H9 (cell line): ENCODE measurements around the gene USP12. TPM values are rescaled to one million over a fixed set of nuclear protein-coding genes. Genes with fewer than 3 reads are reported as not detected.

ENCODE experiments used
- DNase-seq: peaks from one replicate; pipeline ENCODE4 v3.0.0-alpha.2; 2017
- H2AFZ ChIP-seq: one replicate; pipeline ENCODE4 v1.6.1; 2013; ENCODE audit warnings: mild to moderate bottlenecking, low read length, control low read depth, moderate library complexity
- H2AK5ac ChIP-seq: 2 replicates; pipeline ENCODE4 v1.6.1; 2013; ENCODE audit warnings: low read length, control low read depth, mixed read lengths; ENCODE audit not compliant: insufficient read length
- H2BK120ac ChIP-seq: one replicate; pipeline ENCODE4 v1.6.1; 2013; ENCODE audit warnings: low read depth, mild to moderate bottlenecking, low read length, control low read depth, inconsistent platforms; ENCODE audit not compliant: poor library complexity, severe bottlenecking
- H2BK12ac ChIP-seq: 2 replicates; pipeline ENCODE4 v1.6.1; 2013; ENCODE audit warnings: low read length, control low read depth, mixed read lengths, low read depth; ENCODE audit not compliant: insufficient read length
- H2BK15ac ChIP-seq: 2 replicates; pipeline ENCODE4 v1.6.1; 2013; ENCODE audit warnings: low read depth, low read length, control low read depth
- H2BK20ac ChIP-seq: one replicate; pipeline ENCODE4 v1.6.1; 2013; ENCODE audit warnings: low read depth, mild to moderate bottlenecking, low read length, control low read depth, inconsistent platforms; ENCODE audit not compliant: poor library complexity, severe bottlenecking
- H2BK5ac ChIP-seq: 2 replicates; pipeline ENCODE4 v1.6.1; 2013; ENCODE audit warnings: low read length, control low read depth, mixed read lengths; ENCODE audit not compliant: insufficient read length
- H3K14ac ChIP-seq: 2 replicates; pipeline ENCODE4 v1.6.1; 2013; ENCODE audit warnings: low read length, control low read depth; ENCODE audit not compliant: insufficient read depth
- H3K18ac ChIP-seq: 2 replicates; pipeline ENCODE4 v1.6.1; 2013; ENCODE audit warnings: low read depth, mild to moderate bottlenecking, mixed read lengths, low read length, control low read depth; ENCODE audit not compliant: insufficient read length
- H3K23ac ChIP-seq: 2 replicates; pipeline ENCODE4 v1.6.1; 2013; ENCODE audit warnings: low read length, control low read depth, mixed read lengths, low read depth; ENCODE audit not compliant: insufficient read length
- H3K23me2 ChIP-seq: 2 replicates; pipeline ENCODE4 v1.6.1; 2013; ENCODE audit warnings: low read depth, mild to moderate bottlenecking, mixed read lengths, low read length, control low read depth; ENCODE audit not compliant: insufficient read length, poor library complexity, severe bottlenecking
- H3K27ac ChIP-seq: 2 replicates; pipeline ENCODE4 v1.5.1; 2013; ENCODE audit warnings: low read length, control low read depth, mixed read lengths, low read depth; ENCODE audit not compliant: insufficient read length
- H3K27me3 ChIP-seq: 2 replicates; pipeline ENCODE4 v1.6.1; 2013; ENCODE audit warnings: low read length, control low read depth, inconsistent platforms; ENCODE audit not compliant: insufficient read depth
- H3K4ac ChIP-seq: 2 replicates; pipeline ENCODE4 v1.6.1; 2013; ENCODE audit warnings: low read depth, mild to moderate bottlenecking, control low read depth, inconsistent platforms, low read length, moderate library complexity
- H3K4me1 ChIP-seq: 2 replicates; pipeline ENCODE4 v1.6.1; 2013; ENCODE audit warnings: low read length, control low read depth, inconsistent platforms; ENCODE audit not compliant: insufficient read depth
- H3K4me2 ChIP-seq: 2 replicates; pipeline ENCODE4 v1.6.1; 2013; ENCODE audit warnings: low read length, control low read depth, mixed read lengths; ENCODE audit not compliant: insufficient read length, insufficient read depth
- H3K56ac ChIP-seq: 2 replicates; pipeline ENCODE4 v1.6.1; 2013; ENCODE audit warnings: low read depth, mild to moderate bottlenecking, mixed read lengths, low read length, control low read depth; ENCODE audit not compliant: insufficient read length
- H3K79me1 ChIP-seq: 2 replicates; pipeline ENCODE4 v1.6.1; 2013; ENCODE audit warnings: low read depth, mild to moderate bottlenecking, moderate library complexity, low read length, control low read depth, inconsistent platforms; ENCODE audit not compliant: insufficient read depth, poor library complexity, severe bottlenecking
- H3K79me2 ChIP-seq: 2 replicates; pipeline ENCODE4 v1.6.1; 2013; ENCODE audit warnings: low read length, control low read depth, inconsistent platforms; ENCODE audit not compliant: insufficient read depth
- H3K9ac ChIP-seq: 2 replicates; pipeline ENCODE4 v1.6.1; 2013; ENCODE audit warnings: low read length, control low read depth, mixed read lengths; ENCODE audit not compliant: insufficient read length; ENCODE audit errors: extremely low read depth
- H3K9me3 ChIP-seq: one replicate; pipeline ENCODE4 v1.6.1; 2013; ENCODE audit warnings: low read depth, low read length, inconsistent platforms; ENCODE audit not compliant: control insufficient read depth
- H3T11ph ChIP-seq: one replicate; pipeline ENCODE4 v1.6.1; 2013; ENCODE audit warnings: mild to moderate bottlenecking, low read length, control low read depth, inconsistent platforms
- H4K20me1 ChIP-seq: one replicate; pipeline ENCODE4 v1.6.1; 2013; ENCODE audit not compliant: control insufficient read depth, insufficient read length, insufficient read depth
- H4K5ac ChIP-seq: 2 replicates; pipeline ENCODE4 v1.6.1; 2013; ENCODE audit warnings: low read depth, mild to moderate bottlenecking, mixed read lengths, low read length, control low read depth; ENCODE audit not compliant: insufficient read length
- H4K8ac ChIP-seq: replicated peaks from 2 replicates; pipeline ENCODE4 v1.6.1; 2013; ENCODE audit warnings: low read length, control low read depth, mixed read lengths, low read depth; ENCODE audit not compliant: insufficient read length
- H4K91ac ChIP-seq: 2 replicates; pipeline ENCODE4 v1.6.1; 2013; ENCODE audit warnings: low read depth, mild to moderate bottlenecking, moderate library complexity, mixed read lengths, low read length, control low read depth; ENCODE audit not compliant: insufficient read length
- H3K27ac Mint-ChIP-seq, 3 experiments: 2 replicates in 2 of 3; 3 replicates in 1 of 3; pipeline ENCODE4 v1.8.0; 2020 to 2021; ENCODE audit warnings: mixed read lengths in 3 of 3, mild to moderate bottlenecking in 1 of 3, moderate library complexity in 1 of 3
- H3K27me3 Mint-ChIP-seq: 2 replicates; pipeline ENCODE4 v1.8.0; 2021; ENCODE audit warnings: low read depth, mild to moderate bottlenecking, moderate library complexity, mixed read lengths
- H3K36me3 Mint-ChIP-seq, 3 experiments: 2 replicates in 2 of 3; 3 replicates in 1 of 3; pipeline ENCODE4 v1.8.0; 2020 to 2021; ENCODE audit warnings: low read depth in 3 of 3, mixed read lengths in 3 of 3; ENCODE audit not compliant: insufficient read depth in 1 of 3
- H3K4me1 Mint-ChIP-seq, 2 experiments: 2 replicates each; pipeline ENCODE4 v1.8.0; 2020; ENCODE audit warnings: mixed read lengths in 2 of 2
- H3K4me3 Mint-ChIP-seq, 2 experiments: 2 replicates in 1 of 2; 3 replicates in 1 of 2; pipeline ENCODE4 v1.8.0; 2020 to 2021; ENCODE audit warnings: mild to moderate bottlenecking in 2 of 2, mixed read lengths in 2 of 2, moderate library complexity in 1 of 2
- H3K9me3 Mint-ChIP-seq, 2 experiments: 2 replicates in 1 of 2; 3 replicates in 1 of 2; pipeline ENCODE4 v1.8.0; 2020; ENCODE audit warnings: mild to moderate bottlenecking in 2 of 2, mixed read lengths in 2 of 2, moderate library complexity in 1 of 2
- CTCF ChIP-seq: fragments of 200-600 bp; sonication (generic); conservative IDR thresholded peaks from 3 replicates; pipeline ENCODE4 v1.8.0; 2021; ENCODE audit warnings: antibody characterized with exemption, mild to moderate bottlenecking
- WGBS: extraction: QIAGEN DNeasy Blood & Tissue Kit; methylation state at CpG from one replicate; pipeline ENCODE4 v1.1.7; 2013; ENCODE audit warnings: missing lambda C conversion rate, low lambda C conversion rate, mixed read lengths; ENCODE audit not compliant: insufficient read length; ENCODE audit errors: extremely low coverage; 5-methylcytosine and 5-hydroxymethylcytosine counted together
- total RNA-seq: library from RNA; stranded (reverse); gene quantifications from 2 replicates; pipeline ENCODE4 v1.2.1, GENCODE V29; 2021

USP12 gene
- total RNA-seq, 1 experiment from 2014 or later, result 24.8 TPM

GRCh38 chr13:27091451-27091850 lies 80.2 kb downstream of the USP12 start:
- no peak overlapping the region for H2AK5ac ChIP-seq
- Mint-ChIP-seq H3K4me3 (no peak overlapping the region), H3K4me1 (no peaks in the 10 kb centered on the region), H3K27me3 (no peaks in the 10 kb centered on the region), H3K27ac (no peak overlapping the region), H3K36me3 (peaks cover 10 to 48% (median 40%) of the 10 kb centered on the region in 3 experiments; a peak in 6 of 7 replicates), H3K9me3 (no peaks in the 10 kb centered on the region)
- H4K8ac ChIP-seq, result no peak overlapping the region
- peaks cover 2% of the 10 kb centered on the region for H3K79me1 ChIP-seq
- no peak overlapping the region for H2BK120ac ChIP-seq
- no peak overlapping the region for H3K14ac ChIP-seq
- H3K9ac ChIP-seq, result no peak overlapping the region
- no peaks in the 10 kb centered on the region for H3K9me3 ChIP-seq
- TF ChIP-seq CTCF, result no peak
- no peak overlapping the region for H4K91ac ChIP-seq
- H3K56ac ChIP-seq, result no peak overlapping the region
- no peaks in the 10 kb centered on the region for H3K27me3 ChIP-seq
- DNase-seq, result no peak
- H3K23ac ChIP-seq, result peak overlapping the region; percentile 38
- H3T11ph ChIP-seq, result no peak overlapping the region
- no peak overlapping the region for H2BK15ac ChIP-seq
- no peak overlapping the region for H2AFZ ChIP-seq
- H4K20me1 ChIP-seq, result no peaks in the 10 kb centered on the region
- H4K5ac ChIP-seq, result no peak overlapping the region
- H2BK5ac ChIP-seq, result no peak overlapping the region
- WGBS, result no CpG with 5 or more reads among the region's 4 CpGs
- no peak overlapping the region for H2BK12ac ChIP-seq
- no peaks in the 10 kb centered on the region; the same call in 1 of the 2 replicates for H3K79me2 ChIP-seq
- H3K4me2 ChIP-seq, result no peak overlapping the region
- no peaks in the 10 kb centered on the region for H3K4me1 ChIP-seq
- no peak overlapping the region for H2BK20ac ChIP-seq
- H3K23me2 ChIP-seq, result no peaks in the 10 kb centered on the region
- H3K27ac ChIP-seq, result no peak overlapping the region
- no peak overlapping the region for H3K4ac ChIP-seq
- H3K18ac ChIP-seq, result no peak overlapping the region
